ENCODE measurements around the gene MAP3K14.
"Not testable (repeated sequence)": the region's sequence is repeated elsewhere in the genome, so short reads cannot be mapped to it uniquely, and the experiment has no call there.

Gene MAP3K14

GRCh38 chr17:45316434-45317110, at the start of gene MAP3K14:
MAP3K14 (minus strand) TSS chr17:45317020; CDS start chr17:45290745, 26,275 bp downstream.
- DNase-seq, result peak; percentile 70

- no peak for DNase-seq
These were observed 49.2 kb upstream of the MAP3K14 start for GRCh38 chr17:45366049-45366448.

GRCh38 chr17:45364531-45365390, 47.9 kb upstream of the MAP3K14 start:
- DNase-seq, result no peak

- no peak for DNase-seq
These were observed 46.7 kb upstream of the MAP3K14 start for GRCh38 chr17:45363498-45363897.

- no peak for DNase-seq
These were observed 45.2 kb upstream of the MAP3K14 start for GRCh38 chr17:45361976-45362375.

GRCh38 chr17:45361451-45361850, 44.6 kb upstream of the MAP3K14 start:
- no peak for DNase-seq

- no peak for DNase-seq
These were observed 40.7 kb upstream of the MAP3K14 start for GRCh38 chr17:45357364-45357997.

- DNase-seq, result no peak
These were observed 38.3 kb upstream of the MAP3K14 start for GRCh38 chr17:45355087-45355486.

GRCh38 chr17:45353043-45353442, 36.2 kb upstream of the MAP3K14 start:
- DNase-seq, result peak; percentile 44

- no peak for DNase-seq
These were observed 35.0 kb upstream of the MAP3K14 start for GRCh38 chr17:45351831-45352230.

GRCh38 chr17:45347444-45347843, 30.6 kb upstream of the MAP3K14 start:
- DNase-seq, result no peak

GRCh38 chr17:45346216-45347015, 29.6 kb upstream of the MAP3K14 start:
- DNase-seq, result no peak

GRCh38 chr17:45345554-45346215, 28.9 kb upstream of the MAP3K14 start:
- DNase-seq, result no peak

GRCh38 chr17:45345246-45345553, 28.4 kb upstream of the MAP3K14 start:
- no peak for DNase-seq

GRCh38 chr17:45343967-45344664, 27.3 kb upstream of the MAP3K14 start:
- not testable (repeated sequence) for DNase-seq

GRCh38 chr17:45342871-45343526, 26.2 kb upstream of the MAP3K14 start:
- no peak for DNase-seq

GRCh38 chr17:45342306-45342705, 25.5 kb upstream of the MAP3K14 start:
- DNase-seq, result no peak

GRCh38 chr17:45341533-45342158, 24.8 kb upstream of the MAP3K14 start:
- no peak for DNase-seq

GRCh38 chr17:45339646-45340605, 23.1 kb upstream of the MAP3K14 start:
- DNase-seq, result no peak

Measured in CD4-positive, alpha-beta T cell treated with Interferon gamma for 1 hour (primary cell).